HepG2 (cell line): ENCODE measurements around the gene FMNL2. TPM values are rescaled to one million over a fixed set of nuclear protein-coding genes. Genes with fewer than 3 reads are reported as not detected.

Experiments used
- IRX3 ChIP-seq: sonication (generic); formaldehyde crosslinking; IDR thresholded peaks from 2 replicates; pipeline ENCODE4 v1.8.1; 2023; ENCODE audit warnings: mild to moderate bottlenecking, low read depth, missing genetic modification reagents, borderline replicate concordance
- JDP2 ChIP-seq: sonication (generic); formaldehyde crosslinking; IDR thresholded peaks from 2 replicates; pipeline ENCODE4 v1.8.1; 2022; ENCODE audit warnings: missing genetic modification reagents, borderline replicate concordance
- KAT7 ChIP-seq: IDR thresholded peaks from 2 replicates; pipeline ENCODE4 v1.6.1; 2018; ENCODE audit warnings: borderline replicate concordance, missing compliant biosample characterization
- NCOA2 ChIP-seq: sonication (generic); formaldehyde crosslinking; IDR thresholded peaks from 2 replicates; pipeline ENCODE4 v1.8.0; 2022; ENCODE audit warnings: inconsistent platforms
- NCOR1 ChIP-seq: fragments of 200-600 bp; sonication (generic); IDR thresholded peaks from 2 replicates; pipeline ENCODE4 v1.7.0; 2017; ENCODE audit warnings: antibody characterized with exemption, low read length, borderline replicate concordance
- NR2F1 ChIP-seq, 2 experiments: fragments of 450-650 bp in 1 of 2; formaldehyde crosslinking in 1 of 2; IDR thresholded peaks; 2 replicates each; pipeline versions ENCODE4 v1.5.0 to v1.6.1; 2016 to 2020; ENCODE audit warnings: mild to moderate bottlenecking in 1 of 2, missing compliant biosample characterization in 1 of 2, missing genetic modification reagents in 1 of 2, moderate library complexity in 1 of 2
- PAWR ChIP-seq: sonication (generic); formaldehyde crosslinking; IDR thresholded peaks from 2 replicates; pipeline ENCODE4 v1.4.0; 2020; ENCODE audit warnings: missing genetic modification reagents, mild to moderate bottlenecking, borderline replicate concordance
- PTBP1 ChIP-seq: fragments of 200-400 bp; formaldehyde crosslinking; IDR thresholded peaks from 2 replicates; pipeline ENCODE4 v1.6.1; 2018; ENCODE audit warnings: low read length, low read depth; ENCODE audit not compliant: poor library complexity, severe bottlenecking
- SNAI1 ChIP-seq: sonication (generic); formaldehyde crosslinking; IDR thresholded peaks from 2 replicates; pipeline ENCODE4 v1.5.0; 2020; ENCODE audit warnings: mild to moderate bottlenecking, missing genetic modification reagents, borderline replicate concordance
- SOX13 ChIP-seq, 3 experiments: fragments of 450-650 bp in 1 of 3; sonication (generic) in 1 of 3; formaldehyde crosslinking in 1 of 3; IDR thresholded peaks in 2 of 3; conservative IDR thresholded peaks in 1 of 3; 2 replicates each; pipeline versions ENCODE4 v1.5.0 to v1.6.1; 2016 to 2020; ENCODE audit warnings: antibody characterized with exemption in 1 of 3, mild to moderate bottlenecking in 1 of 3, missing compliant biosample characterization in 1 of 3, missing genetic modification reagents in 1 of 3, moderate library complexity in 1 of 3
- SRSF1 ChIP-seq: fragments of 200-400 bp; formaldehyde crosslinking; optimal IDR thresholded peaks from 2 replicates; pipeline ENCODE3; 2017; ENCODE audit warnings: mild to moderate bottlenecking, low read depth, low read length, moderate library complexity
- TCF7 ChIP-seq: sonication (generic); IDR thresholded peaks from 2 replicates; pipeline ENCODE4 v1.6.1; 2016; ENCODE audit warnings: antibody characterized with exemption, low read depth
- ZMYM4 ChIP-seq: sonication (generic); formaldehyde crosslinking; IDR thresholded peaks from 2 replicates; pipeline ENCODE4 v1.8.1; 2023; ENCODE audit warnings: mild to moderate bottlenecking, missing genetic modification reagents
- ZNF121 ChIP-seq: sonication (generic); formaldehyde crosslinking; IDR thresholded peaks from 2 replicates; pipeline ENCODE4 v1.5.0; 2020; ENCODE audit warnings: mild to moderate bottlenecking, missing genetic modification reagents
- ZNF235 ChIP-seq: sonication (generic); formaldehyde crosslinking; IDR thresholded peaks from 2 replicates; pipeline ENCODE4 v1.8.1; 2023; ENCODE audit warnings: mild to moderate bottlenecking, missing genetic modification reagents, borderline replicate concordance
- ZNF256 ChIP-seq: sonication (generic); formaldehyde crosslinking; conservative IDR thresholded peaks from 2 replicates; pipeline ENCODE4 v1.4.0; 2020; ENCODE audit warnings: missing genetic modification reagents
- ZNF350 ChIP-seq: sonication (generic); formaldehyde crosslinking; IDR thresholded peaks from 2 replicates; pipeline ENCODE4 v1.4.0; 2020; ENCODE audit warnings: mild to moderate bottlenecking, low read depth, missing genetic modification reagents, borderline replicate concordance
- ZNF446 ChIP-seq: sonication (generic); formaldehyde crosslinking; IDR thresholded peaks from 2 replicates; pipeline ENCODE4 v1.5.0; 2020; ENCODE audit warnings: mild to moderate bottlenecking, missing genetic modification reagents
- ZNF564 ChIP-seq: sonication (generic); formaldehyde crosslinking; IDR thresholded peaks from 2 replicates; pipeline ENCODE4 v1.8.1; 2023; ENCODE audit warnings: mild to moderate bottlenecking, missing genetic modification reagents
- polyA plus RNA-seq, 8 experiments: library from polyadenylated mRNA; depleted of rRNA in 3 of 8; stranded (reverse) in 7 of 8; unstranded in 1 of 8; fragments of >200 nt; fragmentation: Illumina TruSeq in 4 of 8; extraction: Trizol in 4 of 8; gene quantifications; 2 replicates each; pipeline versions ENCODE4 v1.2.1 to v1.2.3, GENCODE V29; 2011 to 2016; ENCODE audit warnings: low read depth in 4 of 8, missing spikeins in 1 of 8, mixed read lengths in 1 of 8; ENCODE audit not compliant: insufficient read depth in 1 of 8
- total RNA-seq, 5 experiments: library from RNA; depleted of rRNA; stranded (reverse); fragments of >200 nt; fragmentation: Illumina TruSeq; extraction: Trizol; gene quantifications; 2 replicates each; pipeline ENCODE4 v1.2.3, GENCODE V29; 2016; ENCODE audit warnings: low read depth in 1 of 5
- TF ChIP-seq, protein P1 (sequence below): sonication (generic); formaldehyde crosslinking; IDR thresholded peaks from 2 replicates; pipeline ENCODE4 v1.4.0; 2020; ENCODE audit warnings: missing genetic modification reagents
- TF ChIP-seq, protein P2 (sequence below): sonication (generic); formaldehyde crosslinking; IDR thresholded peaks from 2 replicates; pipeline ENCODE4 v1.8.0; 2022; ENCODE audit warnings: mild to moderate bottlenecking, missing genetic modification reagents, moderate library complexity
- TF ChIP-seq, protein P3 (sequence below): sonication (generic); formaldehyde crosslinking; IDR thresholded peaks from 2 replicates; pipeline ENCODE4 v1.4.0; 2020; ENCODE audit warnings: low read depth, mild to moderate bottlenecking, missing genetic modification reagents
- TF ChIP-seq, protein P4 (sequence below): sonication (generic); formaldehyde crosslinking; IDR thresholded peaks from 2 replicates; pipeline ENCODE4 v1.5.0; 2020; ENCODE audit warnings: mild to moderate bottlenecking, missing genetic modification reagents, moderate library complexity

The FMNL2 gene
- total and polyA plus RNA-seq, 2 of the 13 experiments (the other 11 are each of a cell fraction or from before 2014, with no cell fraction given) = 66.5 to 67.7 TPM

DNA sequence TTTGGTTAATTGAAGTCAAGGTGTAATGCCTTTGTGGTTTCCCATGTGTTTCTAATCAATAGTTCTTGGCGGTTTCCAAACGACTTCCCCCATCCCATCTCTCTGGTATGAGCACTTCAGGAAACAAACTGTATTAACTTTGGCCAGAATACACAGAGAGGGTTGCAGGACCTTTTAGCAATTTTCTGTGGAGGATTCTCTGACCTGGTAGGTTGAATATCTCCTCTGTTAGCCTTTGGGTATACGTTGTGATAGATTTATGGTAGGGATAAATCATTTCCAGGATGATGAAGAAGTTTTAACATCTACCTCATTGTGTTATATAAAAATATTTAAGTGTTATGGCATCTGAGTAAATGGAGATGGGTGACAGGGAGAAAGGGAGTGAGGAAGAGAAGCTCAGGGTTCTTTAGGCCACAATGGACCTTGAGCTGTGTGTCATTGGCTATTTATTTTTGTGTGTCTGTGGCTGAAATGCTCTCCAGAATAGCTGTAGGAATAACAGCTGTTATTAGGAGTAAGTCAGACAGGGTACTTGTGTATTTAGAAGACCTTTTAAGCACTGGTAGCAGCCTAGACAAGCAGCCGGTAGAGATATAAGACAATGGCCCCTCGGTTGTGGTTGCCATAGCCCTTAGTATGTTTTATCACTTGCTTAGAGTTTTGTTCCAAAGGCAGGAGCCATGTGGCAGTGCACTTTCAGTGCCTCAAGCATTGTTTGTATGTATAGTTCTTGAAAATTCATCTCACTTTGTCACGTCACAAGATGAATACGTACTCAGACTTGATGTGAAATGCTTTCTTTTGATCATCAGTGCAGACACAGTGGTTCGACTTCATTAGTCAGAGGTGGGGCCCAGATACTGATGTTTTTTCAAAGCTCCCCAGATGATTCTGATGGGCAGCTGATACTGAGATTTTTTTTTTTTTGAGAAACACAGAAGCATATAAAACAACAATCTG, 91.1 kb downstream of the FMNL2 start (continued):
- TF ChIP-seq, protein P1, sequence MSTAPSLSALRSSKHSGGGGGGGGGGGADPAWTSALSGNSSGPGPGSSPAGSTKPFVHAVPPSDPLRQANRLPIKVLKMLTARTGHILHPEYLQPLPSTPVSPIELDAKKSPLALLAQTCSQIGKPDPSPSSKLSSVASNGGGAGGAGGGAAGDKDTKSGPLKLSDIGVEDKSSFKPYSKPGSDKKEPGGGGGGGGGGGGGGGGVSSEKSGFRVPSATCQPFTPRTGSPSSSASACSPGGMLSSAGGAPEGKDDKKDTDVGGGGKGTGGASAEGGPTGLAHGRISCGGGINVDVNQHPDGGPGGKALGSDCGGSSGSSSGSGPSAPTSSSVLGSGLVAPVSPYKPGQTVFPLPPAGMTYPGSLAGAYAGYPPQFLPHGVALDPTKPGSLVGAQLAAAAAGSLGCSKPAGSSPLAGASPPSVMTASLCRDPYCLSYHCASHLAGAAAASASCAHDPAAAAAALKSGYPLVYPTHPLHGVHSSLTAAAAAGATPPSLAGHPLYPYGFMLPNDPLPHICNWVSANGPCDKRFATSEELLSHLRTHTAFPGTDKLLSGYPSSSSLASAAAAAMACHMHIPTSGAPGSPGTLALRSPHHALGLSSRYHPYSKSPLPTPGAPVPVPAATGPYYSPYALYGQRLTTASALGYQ (CRISPR knock-in tag) = no peak
- TF ChIP-seq, protein P2, sequence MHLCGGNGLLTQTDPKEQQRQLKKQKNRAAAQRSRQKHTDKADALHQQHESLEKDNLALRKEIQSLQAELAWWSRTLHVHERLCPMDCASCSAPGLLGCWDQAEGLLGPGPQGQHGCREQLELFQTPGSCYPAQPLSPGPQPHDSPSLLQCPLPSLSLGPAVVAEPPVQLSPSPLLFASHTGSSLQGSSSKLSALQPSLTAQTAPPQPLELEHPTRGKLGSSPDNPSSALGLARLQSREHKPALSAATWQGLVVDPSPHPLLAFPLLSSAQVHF = no peak
- TF ChIP-seq ZMYM4 (peak; percentile 48), ZNF446 (no peak), SOX13 (IDR thresholded peaks at IDR 0.05) (no peak), SOX13 (CRISPR knock-in tag; conservative IDR thresholded peaks at IDR 0.05 in 1 of 2, IDR thresholded peaks at IDR 0.05 in 1 of 2) (peak in 1 of 2 experiments; percentile 60; a peak in 2 of 4 replicates), NCOR1 (peak; percentile 77; the same call in 1 of the 2 replicates), NR2F1 (CRISPR knock-in tag; IDR thresholded peaks at IDR 0.05) (no peak), SNAI1 (CRISPR knock-in tag) (no peak), PAWR (CRISPR knock-in tag) (no peak), IRX3 (CRISPR knock-in tag) (no peak), TCF7 (no peak), JDP2 (CRISPR knock-in tag) (no peak), ZNF350 (CRISPR knock-in tag) (no peak), ZNF256 (no peak), ZNF121 (CRISPR knock-in tag) (no peak), PTBP1 (no peak), ZNF235 (CRISPR knock-in tag) (no peak), SRSF1 (no peak), KAT7 (CRISPR knock-in tag) (peak; percentile 27; the same call in 1 of the 2 replicates), ZNF564 (CRISPR knock-in tag) (no peak), NCOA2 (CRISPR knock-in tag) (no peak; the same call in 1 of the 2 replicates)
- TF ChIP-seq, protein P3, sequence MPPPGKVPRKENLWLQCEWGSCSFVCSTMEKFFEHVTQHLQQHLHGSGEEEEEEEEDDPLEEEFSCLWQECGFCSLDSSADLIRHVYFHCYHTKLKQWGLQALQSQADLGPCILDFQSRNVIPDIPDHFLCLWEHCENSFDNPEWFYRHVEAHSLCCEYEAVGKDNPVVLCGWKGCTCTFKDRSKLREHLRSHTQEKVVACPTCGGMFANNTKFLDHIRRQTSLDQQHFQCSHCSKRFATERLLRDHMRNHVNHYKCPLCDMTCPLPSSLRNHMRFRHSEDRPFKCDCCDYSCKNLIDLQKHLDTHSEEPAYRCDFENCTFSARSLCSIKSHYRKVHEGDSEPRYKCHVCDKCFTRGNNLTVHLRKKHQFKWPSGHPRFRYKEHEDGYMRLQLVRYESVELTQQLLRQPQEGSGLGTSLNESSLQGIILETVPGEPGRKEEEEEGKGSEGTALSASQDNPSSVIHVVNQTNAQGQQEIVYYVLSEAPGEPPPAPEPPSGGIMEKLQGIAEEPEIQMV (CRISPR knock-in tag) = no peak
- TF ChIP-seq, protein P4, sequence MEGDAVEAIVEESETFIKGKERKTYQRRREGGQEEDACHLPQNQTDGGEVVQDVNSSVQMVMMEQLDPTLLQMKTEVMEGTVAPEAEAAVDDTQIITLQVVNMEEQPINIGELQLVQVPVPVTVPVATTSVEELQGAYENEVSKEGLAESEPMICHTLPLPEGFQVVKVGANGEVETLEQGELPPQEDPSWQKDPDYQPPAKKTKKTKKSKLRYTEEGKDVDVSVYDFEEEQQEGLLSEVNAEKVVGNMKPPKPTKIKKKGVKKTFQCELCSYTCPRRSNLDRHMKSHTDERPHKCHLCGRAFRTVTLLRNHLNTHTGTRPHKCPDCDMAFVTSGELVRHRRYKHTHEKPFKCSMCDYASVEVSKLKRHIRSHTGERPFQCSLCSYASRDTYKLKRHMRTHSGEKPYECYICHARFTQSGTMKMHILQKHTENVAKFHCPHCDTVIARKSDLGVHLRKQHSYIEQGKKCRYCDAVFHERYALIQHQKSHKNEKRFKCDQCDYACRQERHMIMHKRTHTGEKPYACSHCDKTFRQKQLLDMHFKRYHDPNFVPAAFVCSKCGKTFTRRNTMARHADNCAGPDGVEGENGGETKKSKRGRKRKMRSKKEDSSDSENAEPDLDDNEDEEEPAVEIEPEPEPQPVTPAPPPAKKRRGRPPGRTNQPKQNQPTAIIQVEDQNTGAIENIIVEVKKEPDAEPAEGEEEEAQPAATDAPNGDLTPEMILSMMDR (CRISPR knock-in tag) = no peak
